Brain microvascular endothelial cell (primary cell): ENCODE measurements around the gene MIB2.

ENCODE experiments used
- DNase-seq: peaks from one replicate; pipeline ENCODE4 v3.0.0-alpha.2; 2020
- H3K27ac ChIP-seq: fragments of 250-450 bp; sonication (Bioruptor Pico); 2 replicates; pipeline ENCODE4 v1.5.1; 2020; ENCODE audit warnings: mild to moderate bottlenecking, moderate library complexity
- H3K27me3 ChIP-seq: fragments of 250-450 bp; sonication (Bioruptor Pico); replicated peaks from 2 replicates; pipeline ENCODE4 v1.5.1; 2020; ENCODE audit warnings: mild to moderate bottlenecking
- H3K36me3 ChIP-seq: fragments of 250-450 bp; sonication (Bioruptor Pico); replicated peaks from 2 replicates; pipeline ENCODE4 v1.5.1; 2020; ENCODE audit warnings: mild to moderate bottlenecking
- H3K4me3 ChIP-seq: 2 replicates; pipeline ENCODE4 v1.5.1; 2011; ENCODE audit warnings: low read depth, mild to moderate bottlenecking, control low read depth, low read length, moderate library complexity
- in situ Hi-C: cut with HindIII; loops from 2 replicates; pipeline ENCODE4 v1.10.0; 2017; ENCODE audit warnings: low sequenced_read_pairs, low pct_ligation_motif_present
- TF ChIP-seq, protein P1 (sequence below): IDR thresholded peaks from 2 replicates; pipeline ENCODE4 v1.5.1; 2011; ENCODE audit warnings: low read depth, mild to moderate bottlenecking, moderate library complexity, low read length, control low read depth, inconsistent platforms; ENCODE audit errors: missing control alignments

Gene MIB2

DNA sequence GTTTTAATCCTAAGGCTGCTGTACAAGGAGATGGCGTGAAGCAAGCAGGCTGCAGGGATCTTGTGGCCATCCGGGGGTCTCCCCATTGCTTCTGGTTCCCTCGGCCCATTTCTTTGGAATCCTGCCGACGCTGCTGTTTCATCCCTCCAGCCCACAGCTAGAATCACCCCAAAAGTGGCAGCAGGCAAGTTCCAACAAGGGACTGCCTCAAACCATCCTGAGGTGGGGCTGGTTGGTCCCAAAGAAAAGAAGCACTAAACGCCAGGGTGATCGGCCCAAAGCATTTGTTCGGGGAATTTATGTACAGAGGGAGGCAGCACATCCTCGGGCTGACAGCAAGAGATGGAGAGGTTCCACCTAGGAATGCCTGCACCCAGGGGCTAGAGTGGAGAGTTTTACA lies 4.5 kb upstream of the MIB2 start:
- Histone ChIP-seq H3K4me3 (no peak overlapping the region), H3K36me3 (no peaks in the 10 kb centered on the region), H3K27ac (no peak overlapping the region), H3K27me3 (no peaks in the 10 kb centered on the region)
- in situ Hi-C loops = no loop called here
- DNase-seq = no peak
- TF ChIP-seq, protein P1, sequence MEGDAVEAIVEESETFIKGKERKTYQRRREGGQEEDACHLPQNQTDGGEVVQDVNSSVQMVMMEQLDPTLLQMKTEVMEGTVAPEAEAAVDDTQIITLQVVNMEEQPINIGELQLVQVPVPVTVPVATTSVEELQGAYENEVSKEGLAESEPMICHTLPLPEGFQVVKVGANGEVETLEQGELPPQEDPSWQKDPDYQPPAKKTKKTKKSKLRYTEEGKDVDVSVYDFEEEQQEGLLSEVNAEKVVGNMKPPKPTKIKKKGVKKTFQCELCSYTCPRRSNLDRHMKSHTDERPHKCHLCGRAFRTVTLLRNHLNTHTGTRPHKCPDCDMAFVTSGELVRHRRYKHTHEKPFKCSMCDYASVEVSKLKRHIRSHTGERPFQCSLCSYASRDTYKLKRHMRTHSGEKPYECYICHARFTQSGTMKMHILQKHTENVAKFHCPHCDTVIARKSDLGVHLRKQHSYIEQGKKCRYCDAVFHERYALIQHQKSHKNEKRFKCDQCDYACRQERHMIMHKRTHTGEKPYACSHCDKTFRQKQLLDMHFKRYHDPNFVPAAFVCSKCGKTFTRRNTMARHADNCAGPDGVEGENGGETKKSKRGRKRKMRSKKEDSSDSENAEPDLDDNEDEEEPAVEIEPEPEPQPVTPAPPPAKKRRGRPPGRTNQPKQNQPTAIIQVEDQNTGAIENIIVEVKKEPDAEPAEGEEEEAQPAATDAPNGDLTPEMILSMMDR = no peak

DNA sequence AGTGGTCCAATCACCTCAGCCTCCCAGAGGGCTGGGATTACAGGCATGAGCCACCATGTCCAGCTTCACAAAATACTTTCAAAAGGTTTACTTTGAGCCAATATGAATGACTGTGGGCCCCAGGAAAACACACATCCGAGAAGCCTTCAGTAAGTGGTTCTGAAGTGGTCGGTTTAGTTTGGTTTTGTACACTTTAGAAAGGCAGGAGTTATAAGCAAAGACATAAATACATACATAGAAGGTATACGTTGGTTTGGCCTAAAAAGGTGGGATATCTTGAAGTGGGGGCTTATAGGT lies 3.2 kb upstream of the MIB2 start:
- no peak for DNase-seq
- TF ChIP-seq, protein P1 = no peak
- no peak overlapping the region for H3K4me3 ChIP-seq
- in situ Hi-C loops = no loop called here
- H3K27me3 ChIP-seq = no peaks in the 10 kb centered on the region
- H3K36me3 ChIP-seq = no peaks in the 10 kb centered on the region
- H3K27ac ChIP-seq = no peak overlapping the region

DNA sequence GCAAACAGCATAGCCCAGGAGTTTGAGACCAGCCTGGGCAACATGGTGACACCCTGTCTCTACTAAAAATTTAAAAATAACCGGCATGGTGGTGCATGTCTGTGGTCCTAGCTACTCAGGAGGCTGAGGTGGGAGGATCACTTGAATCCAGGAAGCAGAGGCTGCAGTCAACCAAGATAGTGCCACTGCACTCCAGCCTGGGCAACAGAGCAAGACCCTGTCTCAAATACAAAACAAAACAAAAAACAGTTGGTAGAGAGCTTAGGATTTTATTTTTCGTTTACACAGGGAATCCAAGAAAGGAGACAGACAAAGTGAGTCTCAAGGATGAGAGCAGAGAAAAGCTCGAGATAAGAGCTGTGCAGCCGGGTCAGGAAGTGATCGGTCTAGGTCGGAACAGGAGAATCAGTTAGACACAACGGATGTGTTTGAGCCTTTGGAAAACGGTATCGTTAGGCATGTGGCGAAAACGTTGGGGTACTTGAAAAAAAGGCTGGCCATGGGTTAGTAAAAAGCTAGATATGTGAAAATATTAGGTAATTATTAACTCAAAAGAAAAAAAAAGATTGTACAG lies 1.7 kb upstream of the MIB2 start:
- TF ChIP-seq, protein P1 = no peak

DNA sequence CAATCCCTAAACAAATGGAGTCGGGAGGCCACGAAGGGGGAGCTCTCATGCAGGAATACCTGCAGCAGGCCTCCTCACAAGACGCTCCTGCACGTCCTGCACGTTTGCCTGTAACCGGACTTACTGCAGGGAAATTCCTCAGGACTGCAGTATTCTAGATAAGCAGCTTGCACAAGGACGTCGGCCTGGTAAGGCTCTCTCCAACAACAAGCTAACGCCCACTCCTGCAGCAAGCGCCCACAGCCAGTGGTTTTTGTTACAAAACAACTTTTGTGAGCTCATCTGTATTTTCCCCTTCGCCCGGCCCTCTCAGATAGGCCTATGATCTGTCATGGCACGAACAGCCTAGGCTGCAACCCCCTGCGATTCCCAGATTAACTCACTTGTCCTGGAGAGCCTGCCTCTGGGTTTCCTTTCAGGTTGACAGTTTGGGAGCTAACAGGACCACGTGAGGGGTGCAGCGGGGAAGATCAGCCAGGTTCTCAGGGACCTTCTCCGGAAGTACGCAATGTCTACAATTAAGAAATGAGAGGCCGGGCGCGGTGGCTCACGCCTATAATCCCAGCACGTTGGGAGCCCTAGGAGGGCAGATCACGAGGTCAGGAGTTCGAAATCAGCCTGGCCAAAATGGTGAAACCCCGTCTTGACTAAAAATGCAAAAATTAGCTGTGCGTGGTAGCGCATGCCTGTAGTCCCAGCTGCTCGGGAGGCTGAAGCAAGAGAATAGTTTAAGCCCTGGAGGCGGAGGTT lies 921 bp upstream of the MIB2 start:
- Histone ChIP-seq H3K27ac (peak overlapping the region; percentile 100), H3K27me3 (no peaks in the 10 kb centered on the region), H3K4me3 (peak overlapping the region; percentile 89), H3K36me3 (peaks cover 3% of the 10 kb centered on the region)
- TF ChIP-seq, protein P1 = no peak
- in situ Hi-C loops = no loop called here
- peak; percentile 86 for DNase-seq

More for the DNA sequence above, 1.7 kb upstream of the MIB2 start:
- peaks cover 3% of the 10 kb centered on the region for H3K36me3 ChIP-seq
- in situ Hi-C loops = no loop called here
- peak overlapping the region; percentile 89 for H3K4me3 ChIP-seq
- H3K27ac ChIP-seq = no peak overlapping the region
- no peaks in the 10 kb centered on the region for H3K27me3 ChIP-seq
- no peak for DNase-seq

DNA sequence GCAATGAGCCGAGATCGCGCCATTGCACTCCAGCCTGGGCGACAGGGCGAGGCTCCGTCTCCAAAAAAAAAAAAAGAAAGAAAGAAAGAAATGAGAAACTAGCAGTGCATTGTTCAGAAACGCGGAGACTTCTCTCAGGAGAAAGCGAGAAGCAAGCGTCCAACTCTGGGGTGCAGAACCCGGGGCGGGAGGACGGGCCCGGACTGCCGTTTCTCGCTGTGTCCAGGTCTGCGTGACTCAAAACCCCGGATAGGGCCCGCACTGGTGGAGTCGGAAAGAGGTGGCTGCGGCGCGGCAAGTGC lies 395 bp upstream of the MIB2 start:
- Histone ChIP-seq H3K36me3 (peaks cover 3% of the 10 kb centered on the region), H3K4me3 (peak overlapping the region; percentile 89), H3K27me3 (no peaks in the 10 kb centered on the region), H3K27ac (peak overlapping the region; percentile 100)
- TF ChIP-seq, protein P1 = no peak
- no peak for DNase-seq
- in situ Hi-C loops = no loop called here

DNA sequence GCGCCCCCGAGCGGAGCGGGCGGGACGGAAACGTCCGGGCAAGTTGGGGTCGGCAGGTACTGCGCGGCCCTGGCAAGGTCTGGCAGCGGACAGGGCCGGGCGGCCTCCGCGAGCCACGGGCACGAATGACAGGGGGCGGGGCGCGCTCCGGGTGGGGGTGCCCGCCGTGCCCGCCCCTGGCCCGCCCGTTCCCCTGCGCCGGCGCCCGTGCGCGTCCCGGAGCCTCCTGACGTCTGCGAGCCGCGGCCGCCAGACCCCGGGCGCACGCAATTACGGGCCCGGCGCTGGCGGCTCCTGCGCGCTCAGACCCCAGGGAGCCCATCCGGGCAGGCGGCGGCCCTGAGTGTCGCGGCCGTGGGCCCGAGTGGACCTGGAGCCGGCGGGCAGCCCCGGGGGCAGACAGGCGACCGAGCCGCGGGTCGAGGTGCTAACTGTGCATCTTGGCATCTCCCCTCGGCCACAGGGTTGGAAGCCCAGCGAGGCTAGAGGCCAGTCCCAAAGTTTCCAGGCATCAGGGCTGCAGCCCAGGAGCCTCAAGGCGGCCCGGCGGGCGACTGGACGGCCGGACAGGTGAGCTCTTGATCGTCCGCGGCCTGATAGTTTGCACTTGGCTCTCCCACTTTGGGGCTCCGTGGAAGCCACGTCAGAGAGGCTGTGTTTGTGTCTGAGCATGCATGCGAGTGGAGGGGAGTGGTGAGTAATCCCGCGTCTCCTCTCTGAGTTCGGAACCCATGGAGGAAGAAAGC lies 918 bp downstream of the MIB2 start:
- Histone ChIP-seq H3K36me3 (peaks cover 3% of the 10 kb centered on the region), H3K27me3 (no peaks in the 10 kb centered on the region), H3K27ac (peak overlapping the region; percentile 100), H3K4me3 (peak overlapping the region; percentile 89)
- no peak for DNase-seq
- in situ Hi-C loops = no loop called here
- TF ChIP-seq, protein P1 = no peak
